ENCODE data around the gene TAF11L7. TPM values are rescaled to one million over a fixed set of nuclear protein-coding genes. Genes with fewer than 3 reads are reported as not detected.
"Not testable (repeated sequence)": the region's sequence is repeated elsewhere in the genome, so short reads cannot be mapped to it uniquely, and the experiment has no call there.

The TAF11L7 gene
- total and polyA plus RNA-seq, 2 of the 8 experiments (the other 6 are each of a cell fraction or from before 2014, with no cell fraction given), result not detected

GRCh38 chr5:17603880-17604279, 18.3 kb upstream of the TAF11L7 start, which contains the start of gene TAF11L11:
Gene TAF11L11 (plus strand): TSS chr5:17604183.
- H3K9ac ChIP-seq (replicated peaks in 1 of 4; ENCODE audit: extremely low read depth in 1 of 4, low read depth in 3 of 4, low read length in 3 of 4); FAIRE-seq; H3K9me3 ChIP-seq (ENCODE audit: insufficient read depth in 2 of 2, low read depth in 1 of 2, low read length in 1 of 2); H4K5ac ChIP-seq (ENCODE audit: insufficient read length, low read depth, low read length); H3K79me1 ChIP-seq (ENCODE audit: low read depth, low read length); H3K56ac ChIP-seq (replicated peaks; ENCODE audit: insufficient read length, low read depth, low read length); H2BK20ac ChIP-seq (ENCODE audit: low read length); H3K23ac ChIP-seq (ENCODE audit: insufficient read length); H3K4me3 ChIP-seq (ENCODE audit: extremely low read depth in 1 of 4, insufficient read depth in 2 of 4, low read depth in 3 of 4, low read length in 4 of 4); H4K8ac ChIP-seq (ENCODE audit: extremely low read depth, insufficient read depth, low read length); H2BK15ac ChIP-seq (ENCODE audit: low read length); H3K4me1 ChIP-seq (replicated peaks in 1 of 4; ENCODE audit: control insufficient read depth in 3 of 4, insufficient read depth in 4 of 4, low read length in 3 of 4); H2AFZ ChIP-seq (ENCODE audit: low read length); H4K20me1 ChIP-seq (replicated peaks in 1 of 2; ENCODE audit: control insufficient read depth in 1 of 2, insufficient read depth in 2 of 2, low read length in 2 of 2); H3K14ac ChIP-seq (ENCODE audit: insufficient read length); H3K23me2 ChIP-seq (ENCODE audit: low read depth, low read length); H3K18ac ChIP-seq (ENCODE audit: extremely low read depth, low read length); H3K4ac ChIP-seq (replicated peaks; ENCODE audit: insufficient read length, low read depth, low read length); H2AK5ac ChIP-seq (ENCODE audit: low read depth, low read length); H3K27me3 ChIP-seq (replicated peaks in 1 of 4; ENCODE audit: control insufficient read depth in 3 of 4, extremely low read depth in 1 of 4, insufficient read depth in 3 of 4, low read length in 3 of 4); H3K4me2 ChIP-seq (ENCODE audit: insufficient read depth in 1 of 2, low read depth in 2 of 2, low read length in 2 of 2); H4K91ac ChIP-seq (replicated peaks; ENCODE audit: insufficient read length, low read length); H2BK5ac ChIP-seq (ENCODE audit: low read depth, low read length); H3K27ac ChIP-seq (ENCODE audit: low read depth, low read length); H3K36me3 ChIP-seq (ENCODE audit: control insufficient read depth in 2 of 4, insufficient read depth in 4 of 4, low read length in 3 of 4); H2BK120ac ChIP-seq (replicated peaks; ENCODE audit: low read depth, low read length); POLR2A ChIA-PET (ENCODE audit: partially characterized antibody); H3K79me2 ChIP-seq (ENCODE audit: control insufficient read depth in 1 of 2, insufficient read depth in 2 of 2, low read length in 2 of 2); H2BK12ac ChIP-seq (ENCODE audit: low read depth, low read length); DNase-seq (ENCODE audit: low read depth in 1 of 2, low spot score in 2 of 2): not testable (repeated sequence)
- CTCF ChIA-PET (ENCODE audit: partially characterized antibody), result interaction anchor here (0.8 kb wide), 1 partner anchor 11 kb away, joined by 3 read pairs; no protein-coding TSS in a partner anchor
- WGBS, 2 experiments (ENCODE audit: extremely low coverage in 1 of 2, insufficient coverage in 1 of 2, insufficient read length in 1 of 2, insufficient replicate concordance in 2 of 2, low coverage in 1 of 2, low lambda C conversion rate in 2 of 2, missing lambda C conversion rate in 1 of 2), result 90% methylated on average over 6 of the region's 6 CpGs; no CpG with 5 or more reads in 1 of the 2 experiments

DNA sequence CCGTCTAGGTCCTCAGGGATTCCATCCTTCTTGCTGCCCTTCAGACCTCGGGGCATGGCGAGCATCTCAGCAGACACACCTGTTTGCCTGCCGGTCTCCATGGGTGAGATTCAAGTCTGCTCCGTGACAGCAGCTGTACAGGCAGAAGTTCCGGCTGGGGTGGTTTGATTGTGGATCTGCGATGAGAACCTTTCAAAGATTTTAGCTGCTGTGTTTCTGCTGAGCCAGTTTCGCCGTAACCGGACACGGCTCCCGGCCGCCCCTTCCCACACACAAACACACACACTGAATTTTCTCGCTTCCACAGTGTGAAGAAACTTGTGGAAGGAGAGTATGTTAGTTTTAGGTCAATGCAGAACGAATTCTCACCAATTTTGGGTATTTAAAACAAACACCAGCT, 12.2 kb upstream of the TAF11L7 start, which contains the start of gene TAF11L10:
Gene TAF11L10, minus strand, starts transcription at position 101 of the 400 bp plus-strand sequence.
- H4K91ac ChIP-seq (replicated peaks; ENCODE audit: insufficient read length, low read length); H4K5ac ChIP-seq (ENCODE audit: insufficient read length, low read depth, low read length); H3K9me3 ChIP-seq (ENCODE audit: insufficient read depth in 2 of 2, low read depth in 1 of 2, low read length in 1 of 2); CTCF ChIA-PET (ENCODE audit: partially characterized antibody); H3K27me3 ChIP-seq (replicated peaks in 1 of 4; ENCODE audit: control insufficient read depth in 3 of 4, extremely low read depth in 1 of 4, insufficient read depth in 3 of 4, low read length in 3 of 4); H3K14ac ChIP-seq (ENCODE audit: insufficient read length); H3K4me2 ChIP-seq (ENCODE audit: insufficient read depth in 1 of 2, low read depth in 2 of 2, low read length in 2 of 2); H2BK120ac ChIP-seq (replicated peaks; ENCODE audit: low read depth, low read length); H3K23ac ChIP-seq (ENCODE audit: insufficient read length); H2AK5ac ChIP-seq (ENCODE audit: low read depth, low read length); H3K4ac ChIP-seq (replicated peaks; ENCODE audit: insufficient read length, low read depth, low read length); POLR2A ChIA-PET (ENCODE audit: partially characterized antibody); H2BK20ac ChIP-seq (ENCODE audit: low read length); H3K18ac ChIP-seq (ENCODE audit: extremely low read depth, low read length); H3K4me1 ChIP-seq (replicated peaks in 1 of 4; ENCODE audit: control insufficient read depth in 3 of 4, insufficient read depth in 4 of 4, low read length in 3 of 4); H3K27ac ChIP-seq (ENCODE audit: low read depth, low read length); H3K36me3 ChIP-seq (ENCODE audit: control insufficient read depth in 2 of 4, insufficient read depth in 4 of 4, low read length in 3 of 4); H2BK15ac ChIP-seq (ENCODE audit: low read length); H3K79me1 ChIP-seq (ENCODE audit: low read depth, low read length); DNase-seq (ENCODE audit: low read depth in 1 of 2, low spot score in 2 of 2); H2BK5ac ChIP-seq (ENCODE audit: low read depth, low read length); H2AFZ ChIP-seq (ENCODE audit: low read length); H4K8ac ChIP-seq (ENCODE audit: extremely low read depth, insufficient read depth, low read length); H3K56ac ChIP-seq (replicated peaks; ENCODE audit: insufficient read length, low read depth, low read length); H2BK12ac ChIP-seq (ENCODE audit: low read depth, low read length); H3K9ac ChIP-seq (replicated peaks in 1 of 4; ENCODE audit: extremely low read depth in 1 of 4, low read depth in 3 of 4, low read length in 3 of 4); H3K23me2 ChIP-seq (ENCODE audit: low read depth, low read length); H4K20me1 ChIP-seq (replicated peaks in 1 of 2; ENCODE audit: control insufficient read depth in 1 of 2, insufficient read depth in 2 of 2, low read length in 2 of 2); FAIRE-seq; H3K4me3 ChIP-seq (ENCODE audit: extremely low read depth in 1 of 4, insufficient read depth in 2 of 4, low read depth in 3 of 4, low read length in 4 of 4); H3K79me2 ChIP-seq (ENCODE audit: control insufficient read depth in 1 of 2, insufficient read depth in 2 of 2, low read length in 2 of 2): not testable (repeated sequence)
- no CpG with 5 or more reads among the region's 15 CpGs for WGBS, 2 experiments (ENCODE audit: extremely low coverage in 1 of 2, insufficient coverage in 1 of 2, insufficient read length in 1 of 2, insufficient replicate concordance in 2 of 2, low coverage in 1 of 2, low lambda C conversion rate in 2 of 2, missing lambda C conversion rate in 1 of 2)

All from H1 (cell line).